PC-9 (cell line): Measurements from ENCODE around the gene ARL11.

Experiments
- EZH2 ChIP-seq: fragments of 200-600 bp; sonication (generic); IDR thresholded peaks from 2 replicates; pipeline ENCODE4 v1.8.0; 2017; ENCODE audit warnings: antibody characterized with exemption, low read depth
- TF ChIP-seq, protein P1 (sequence below): fragments of 200-600 bp; sonication (generic); conservative IDR thresholded peaks from 2 replicates; pipeline ENCODE4 v1.6.1; 2017; ENCODE audit warnings: mixed run types, antibody characterized with exemption, mild to moderate bottlenecking, moderate library complexity

GRCh38 chr13:49597043-49597641 lies 31.2 kb upstream of the ARL11 start:
- TF ChIP-seq, protein P1, sequence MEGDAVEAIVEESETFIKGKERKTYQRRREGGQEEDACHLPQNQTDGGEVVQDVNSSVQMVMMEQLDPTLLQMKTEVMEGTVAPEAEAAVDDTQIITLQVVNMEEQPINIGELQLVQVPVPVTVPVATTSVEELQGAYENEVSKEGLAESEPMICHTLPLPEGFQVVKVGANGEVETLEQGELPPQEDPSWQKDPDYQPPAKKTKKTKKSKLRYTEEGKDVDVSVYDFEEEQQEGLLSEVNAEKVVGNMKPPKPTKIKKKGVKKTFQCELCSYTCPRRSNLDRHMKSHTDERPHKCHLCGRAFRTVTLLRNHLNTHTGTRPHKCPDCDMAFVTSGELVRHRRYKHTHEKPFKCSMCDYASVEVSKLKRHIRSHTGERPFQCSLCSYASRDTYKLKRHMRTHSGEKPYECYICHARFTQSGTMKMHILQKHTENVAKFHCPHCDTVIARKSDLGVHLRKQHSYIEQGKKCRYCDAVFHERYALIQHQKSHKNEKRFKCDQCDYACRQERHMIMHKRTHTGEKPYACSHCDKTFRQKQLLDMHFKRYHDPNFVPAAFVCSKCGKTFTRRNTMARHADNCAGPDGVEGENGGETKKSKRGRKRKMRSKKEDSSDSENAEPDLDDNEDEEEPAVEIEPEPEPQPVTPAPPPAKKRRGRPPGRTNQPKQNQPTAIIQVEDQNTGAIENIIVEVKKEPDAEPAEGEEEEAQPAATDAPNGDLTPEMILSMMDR: no peak
- no peak for TF ChIP-seq EZH2
